HCT116 (cell line): ENCODE results near the gene ZCCHC24. TPM values are rescaled to one million over a fixed set of nuclear protein-coding genes. Genes with fewer than 3 reads are reported as not detected.

Source experiments
- ATAC-seq: fragments of 200-7000 bp; cut with Tn5 transposase; 2 replicates; pipeline ENCODE4 v1.9.1; 2020; ENCODE audit warnings: mild to moderate bottlenecking, moderate library complexity
- BruUV-seq: library from RNA; stranded (reverse); fragments of 400-500 nt; replicated peaks from 2 replicates; lab custom pipeline; 2021; lab: Mats Ljungman, UMichigan
- CTCF ChIA-PET: fragments of 300-600 bp; sonication (Branson Sonifier 250); formaldehyde crosslinking; loops from one replicate; lab custom pipeline; 2021; ENCODE audit warnings: antibody characterized with exemption; lab: Charles Lee
- POLR2A ChIA-PET: fragments of 300-600, 350-600 bp; sonication (Branson Sonifier 250); formaldehyde crosslinking; loops from one replicate; lab custom pipeline; 2021; ENCODE audit warnings: antibody characterized with exemption; lab: Charles Lee
- RAD21 ChIA-PET, 2 experiments: fragments of 300-600 bp; sonication (Branson Sonifier 250); formaldehyde crosslinking; loops; one replicate each; lab custom pipeline; 2023; ENCODE audit warnings: low total read pairs in 2 of 2; ENCODE audit not compliant: uncharacterized antibody in 2 of 2, unreplicated experiment in 2 of 2, low non-redundant PET in 1 of 2; lab: Charles Lee
- DNase-seq: peaks from one replicate; pipeline ENCODE4 v3.0.0-alpha.2; 2010; ENCODE audit warnings: low read depth, low spot score
- H2AFZ ChIP-seq: fragments of 200-600 bp; shearing (Covaris generic), sonication (generic); 2 replicates; pipeline ENCODE4 v1.6.1; 2017; ENCODE audit warnings: low read depth, mixed run types, mixed read lengths, antibody characterized with exemption, low read length; ENCODE audit not compliant: poor library complexity, severe bottlenecking
- H3K27ac ChIP-seq: 2 replicates; pipeline ENCODE4 v1.5.1; 2012; ENCODE audit warnings: low read depth, low read length
- H3K27me3 ChIP-seq: fragments of 200-600 bp; sonication (generic); 2 replicates; pipeline ENCODE4 v1.6.1; 2016; ENCODE audit warnings: mixed run types, low read length, mixed read lengths; ENCODE audit not compliant: insufficient read depth
- H3K36me3 ChIP-seq, 2 experiments: fragments of 200-500 bp in 1 of 2; fragments of 200-600 bp in 1 of 2; sonication (Bioruptor generic) in 1 of 2; sonication (generic) in 1 of 2; 2 replicates each; pipeline versions ENCODE4 v1.5.1 to v1.6.1; 2014 to 2016; ENCODE audit warnings: low read length in 2 of 2, inconsistent platforms in 1 of 2, mixed read lengths in 1 of 2, mixed run types in 1 of 2; ENCODE audit not compliant: insufficient read depth in 2 of 2, control insufficient read depth in 1 of 2
- H3K4me1 ChIP-seq, 2 experiments: fragments of 200-600 bp in 1 of 2; sonication (generic) in 1 of 2; 2 replicates each; pipeline versions ENCODE4 v1.5.1 to v1.6.1; 2012 to 2017; ENCODE audit warnings: low read length in 2 of 2, inconsistent platforms in 1 of 2, mild to moderate bottlenecking in 1 of 2, mixed read lengths in 1 of 2, mixed run types in 1 of 2, moderate library complexity in 1 of 2; ENCODE audit not compliant: insufficient read depth in 2 of 2, control insufficient read depth in 1 of 2
- H3K4me2 ChIP-seq: fragments of 200-600 bp; sonication (generic); 2 replicates; pipeline ENCODE4 v1.6.1; 2017; ENCODE audit warnings: mixed run types, low read length, mixed read lengths
- H3K4me3 ChIP-seq, 2 experiments: fragments of 200-600 bp in 1 of 2; sonication (generic) in 1 of 2; replicated peaks in 1 of 2; 2 replicates each; pipeline ENCODE4 v1.5.1; 2011 to 2016; ENCODE audit warnings: low read length in 2 of 2, control low read depth in 1 of 2, low read depth in 1 of 2, mild to moderate bottlenecking in 1 of 2, mixed read lengths in 1 of 2, mixed run types in 1 of 2
- H3K79me2 ChIP-seq: fragments of 200-600 bp; sonication (generic); 2 replicates; pipeline ENCODE4 v1.6.1; 2017; ENCODE audit warnings: mild to moderate bottlenecking, mixed run types, low read length, moderate library complexity, mixed read lengths; ENCODE audit not compliant: insufficient read depth
- H3K9ac ChIP-seq: fragments of 200-600 bp; sonication (generic); 2 replicates; pipeline ENCODE4 v1.6.1; 2016; ENCODE audit warnings: low read length, mixed read lengths
- H3K9me2 ChIP-seq: fragments of 200-600 bp; sonication (generic), shearing (Covaris generic); 2 replicates; pipeline ENCODE4 v1.6.1; 2017; ENCODE audit warnings: mixed run types, mild to moderate bottlenecking, moderate library complexity; ENCODE audit not compliant: insufficient read depth
- H3K9me3 ChIP-seq, 2 experiments: fragments of 200-500 bp in 1 of 2; fragments of 200-600 bp in 1 of 2; sonication (Bioruptor generic) in 1 of 2; sonication (generic) in 1 of 2; 2 replicates each; pipeline ENCODE4 v1.6.1; 2014 to 2017; ENCODE audit warnings: low read length in 2 of 2, mixed read lengths in 2 of 2, inconsistent platforms in 1 of 2, low read depth in 1 of 2, mild to moderate bottlenecking in 1 of 2, mixed run types in 1 of 2, moderate library complexity in 1 of 2; ENCODE audit not compliant: control insufficient read depth in 1 of 2, insufficient read depth in 1 of 2
- H4K20me1 ChIP-seq: fragments of 200-600 bp; sonication (generic), shearing (Covaris generic); 2 replicates; pipeline ENCODE4 v1.6.1; 2017; ENCODE audit warnings: mixed run types, mild to moderate bottlenecking, moderate library complexity; ENCODE audit not compliant: insufficient read depth
- CBX3 ChIP-seq: IDR thresholded peaks from 2 replicates; pipeline ENCODE4 v1.6.1; 2012; ENCODE audit warnings: low read depth
- EGR1 ChIP-seq: IDR thresholded peaks from 2 replicates; pipeline ENCODE4 v1.6.1; 2012; ENCODE audit warnings: low read depth
- FOSL1 ChIP-seq: IDR thresholded peaks from 2 replicates; pipeline ENCODE4 v1.6.1; 2012; ENCODE audit warnings: low read depth
- POLR2AphosphoS5 ChIP-seq: IDR thresholded peaks from 2 replicates; pipeline ENCODE4 v1.6.1; 2011; ENCODE audit warnings: mild to moderate bottlenecking, low read depth, low read length, moderate library complexity
- SRF ChIP-seq: IDR thresholded peaks from 2 replicates; pipeline ENCODE4 v1.6.1; 2012; ENCODE audit warnings: low read depth
- TCF7L2 ChIP-seq: IDR thresholded peaks from 2 replicates; pipeline ENCODE4 v1.7.0; 2011; ENCODE audit warnings: borderline replicate concordance, inconsistent platforms; ENCODE audit not compliant: insufficient read depth, insufficient read length; ENCODE audit errors: extremely low read depth
- ZNF274 ChIP-seq: fragments of 200-500 bp; sonication (Bioruptor generic); IDR thresholded peaks from 2 replicates; pipeline ENCODE4 v1.6.1; 2014; ENCODE audit warnings: mild to moderate bottlenecking, low read depth, low read length, inconsistent platforms
- intact Hi-C: fragments of 100-400 bp; cut with micrococcal nuclease; formaldehyde crosslinking; loops from 2 replicates; pipeline ENCODE4 v1.10.0; 2022
- total RNA-seq: library from RNA; stranded (reverse); gene quantifications from one replicate; pipeline ENCODE4 v1.2.1, GENCODE V29; 2021; ENCODE audit not compliant: unreplicated experiment
- TF ChIP-seq, protein P1 (sequence below), 3 experiments: fragments of 200-600 bp in 1 of 3; sonication (generic) in 1 of 3; IDR thresholded peaks in 2 of 3; conservative IDR thresholded peaks in 1 of 3; 2 replicates each; pipeline ENCODE4 v1.5.1; 2012 to 2017; ENCODE audit warnings: low read depth in 2 of 3, low read length in 2 of 3, antibody characterized with exemption in 1 of 3, borderline replicate concordance in 1 of 3, control low read depth in 1 of 3, mild to moderate bottlenecking in 1 of 3, mixed read lengths in 1 of 3, mixed run types in 1 of 3, moderate library complexity in 1 of 3; ENCODE audit not compliant: insufficient read depth in 1 of 3
- TF ChIP-seq, protein P2 (sequence below): IDR thresholded peaks from 2 replicates; pipeline ENCODE4 v1.6.1; 2012; ENCODE audit warnings: low read depth

Gene ZCCHC24
- total RNA-seq, 1 experiment from 2014 or later = 7.0 TPM

DNA sequence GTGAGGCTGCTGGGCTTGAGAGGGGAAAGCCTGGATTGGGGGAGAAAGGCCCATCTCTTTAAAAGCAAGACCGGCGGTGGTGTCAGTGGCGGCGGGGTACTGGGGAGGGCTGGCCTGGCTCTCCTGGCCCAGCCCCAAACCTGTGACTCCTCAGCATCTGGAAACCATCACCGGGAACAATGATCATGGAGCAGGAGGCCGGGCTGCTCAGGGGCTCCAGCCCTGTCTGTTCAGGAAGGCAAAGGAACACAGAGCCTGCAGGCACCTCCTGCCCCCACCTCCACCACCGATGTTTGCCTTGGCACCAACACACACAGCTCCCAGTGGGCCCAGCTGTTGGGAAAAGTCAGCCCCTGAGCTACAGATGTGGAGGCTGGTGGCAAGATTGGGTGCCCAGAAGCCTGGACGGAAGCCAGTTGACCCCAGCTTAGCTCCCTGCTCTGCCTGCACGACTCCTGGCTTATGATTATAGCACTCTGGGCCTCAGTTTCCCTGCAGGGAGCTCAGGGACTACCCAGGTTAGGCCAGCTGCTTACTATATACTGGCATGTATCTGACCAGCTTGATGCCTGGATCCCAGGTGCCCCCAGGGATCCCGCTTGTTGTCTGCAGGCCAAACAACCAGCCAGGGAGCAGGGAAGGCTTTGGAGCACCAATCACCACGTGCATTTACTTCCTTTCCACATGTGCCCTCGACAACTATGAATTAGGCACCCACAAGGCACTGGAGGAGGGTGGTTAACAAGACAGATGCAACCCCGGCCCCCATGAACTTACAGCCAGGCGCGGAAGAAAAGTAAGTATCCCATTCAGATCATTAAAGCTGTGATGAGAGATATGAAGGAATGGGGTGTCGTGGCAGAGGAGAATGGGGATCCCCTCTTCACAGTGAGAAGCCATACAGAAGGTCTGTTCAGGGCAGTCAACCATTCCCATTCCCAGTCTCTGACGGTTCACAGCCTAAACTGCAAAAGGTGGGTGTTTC is 37.3 kb downstream of the ZCCHC24 start:
- TF ChIP-seq ZNF274 (no peak), CBX3 (no peak), POLR2AphosphoS5 (no peak), SRF (no peak), EGR1 (no peak), TCF7L2 (no peak), FOSL1 (no peak)
- TF ChIP-seq, protein P1, sequence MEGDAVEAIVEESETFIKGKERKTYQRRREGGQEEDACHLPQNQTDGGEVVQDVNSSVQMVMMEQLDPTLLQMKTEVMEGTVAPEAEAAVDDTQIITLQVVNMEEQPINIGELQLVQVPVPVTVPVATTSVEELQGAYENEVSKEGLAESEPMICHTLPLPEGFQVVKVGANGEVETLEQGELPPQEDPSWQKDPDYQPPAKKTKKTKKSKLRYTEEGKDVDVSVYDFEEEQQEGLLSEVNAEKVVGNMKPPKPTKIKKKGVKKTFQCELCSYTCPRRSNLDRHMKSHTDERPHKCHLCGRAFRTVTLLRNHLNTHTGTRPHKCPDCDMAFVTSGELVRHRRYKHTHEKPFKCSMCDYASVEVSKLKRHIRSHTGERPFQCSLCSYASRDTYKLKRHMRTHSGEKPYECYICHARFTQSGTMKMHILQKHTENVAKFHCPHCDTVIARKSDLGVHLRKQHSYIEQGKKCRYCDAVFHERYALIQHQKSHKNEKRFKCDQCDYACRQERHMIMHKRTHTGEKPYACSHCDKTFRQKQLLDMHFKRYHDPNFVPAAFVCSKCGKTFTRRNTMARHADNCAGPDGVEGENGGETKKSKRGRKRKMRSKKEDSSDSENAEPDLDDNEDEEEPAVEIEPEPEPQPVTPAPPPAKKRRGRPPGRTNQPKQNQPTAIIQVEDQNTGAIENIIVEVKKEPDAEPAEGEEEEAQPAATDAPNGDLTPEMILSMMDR (IDR thresholded peaks at IDR 0.05 in 2 of 3, conservative IDR thresholded peaks at IDR 0.05 in 1 of 3; ENCODE audit: borderline replicate concordance in 1 of 3, insufficient read depth in 1 of 3, low read depth in 2 of 3, low read length in 2 of 3) = no peak
- TF ChIP-seq, protein P2, sequence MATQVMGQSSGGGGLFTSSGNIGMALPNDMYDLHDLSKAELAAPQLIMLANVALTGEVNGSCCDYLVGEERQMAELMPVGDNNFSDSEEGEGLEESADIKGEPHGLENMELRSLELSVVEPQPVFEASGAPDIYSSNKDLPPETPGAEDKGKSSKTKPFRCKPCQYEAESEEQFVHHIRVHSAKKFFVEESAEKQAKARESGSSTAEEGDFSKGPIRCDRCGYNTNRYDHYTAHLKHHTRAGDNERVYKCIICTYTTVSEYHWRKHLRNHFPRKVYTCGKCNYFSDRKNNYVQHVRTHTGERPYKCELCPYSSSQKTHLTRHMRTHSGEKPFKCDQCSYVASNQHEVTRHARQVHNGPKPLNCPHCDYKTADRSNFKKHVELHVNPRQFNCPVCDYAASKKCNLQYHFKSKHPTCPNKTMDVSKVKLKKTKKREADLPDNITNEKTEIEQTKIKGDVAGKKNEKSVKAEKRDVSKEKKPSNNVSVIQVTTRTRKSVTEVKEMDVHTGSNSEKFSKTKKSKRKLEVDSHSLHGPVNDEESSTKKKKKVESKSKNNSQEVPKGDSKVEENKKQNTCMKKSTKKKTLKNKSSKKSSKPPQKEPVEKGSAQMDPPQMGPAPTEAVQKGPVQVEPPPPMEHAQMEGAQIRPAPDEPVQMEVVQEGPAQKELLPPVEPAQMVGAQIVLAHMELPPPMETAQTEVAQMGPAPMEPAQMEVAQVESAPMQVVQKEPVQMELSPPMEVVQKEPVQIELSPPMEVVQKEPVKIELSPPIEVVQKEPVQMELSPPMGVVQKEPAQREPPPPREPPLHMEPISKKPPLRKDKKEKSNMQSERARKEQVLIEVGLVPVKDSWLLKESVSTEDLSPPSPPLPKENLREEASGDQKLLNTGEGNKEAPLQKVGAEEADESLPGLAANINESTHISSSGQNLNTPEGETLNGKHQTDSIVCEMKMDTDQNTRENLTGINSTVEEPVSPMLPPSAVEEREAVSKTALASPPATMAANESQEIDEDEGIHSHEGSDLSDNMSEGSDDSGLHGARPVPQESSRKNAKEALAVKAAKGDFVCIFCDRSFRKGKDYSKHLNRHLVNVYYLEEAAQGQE = no peak
- H3K9ac ChIP-seq = no peak overlapping the region
- RAD21 ChIA-PET = no interaction called here
- no peak overlapping the region for H2AFZ ChIP-seq
- no peak for DNase-seq
- H3K79me2 ChIP-seq = no peaks in the 10 kb centered on the region
- H3K4me3 ChIP-seq = no peak overlapping the region
- intact Hi-C loops = no loop called here
- H3K27me3 ChIP-seq = no peaks in the 10 kb centered on the region
- CTCF ChIA-PET = no interaction called here
- POLR2A ChIA-PET = no interaction called here
- ATAC-seq = no peak
- H3K9me3 ChIP-seq = no peaks in the 10 kb centered on the region
- H3K9me2 ChIP-seq = no peaks in the 10 kb centered on the region
- no peak overlapping the region for H3K27ac ChIP-seq
- H4K20me1 ChIP-seq = no peaks in the 10 kb centered on the region
- no peaks in the 10 kb centered on the region for H3K4me1 ChIP-seq
- H3K36me3 ChIP-seq = no peaks in the 10 kb centered on the region
- BruUV-seq = no TSS peak
- H3K4me2 ChIP-seq = no peak overlapping the region
